GM12878 (cell line): ENCODE data around the gene JAML. TPM values are rescaled to one million over a fixed set of nuclear protein-coding genes. Genes with fewer than 3 reads are reported as not detected.

Source experiments
- ATAC-seq: fragments of 200-7000 bp; cut with Tn5 transposase; 3 replicates; pipeline ENCODE4 v1.9.1; 2020; ENCODE audit warnings: mild to moderate bottlenecking, moderate library complexity
- BruUV-seq: library from RNA; stranded (reverse); fragments of 400-500 nt; replicated peaks from 2 replicates; lab custom pipeline; 2021; lab: Mats Ljungman, UMichigan
- CTCF ChIA-PET: fragments of 300-600 bp; sonication (Branson Sonifier 250); formaldehyde crosslinking; extraction: SDS; loops from one replicate; lab custom pipeline; 2021; ENCODE audit warnings: inconsistent platforms; lab: Yijun Ruan, JAX
- POLR2A ChIA-PET: fragments of 350-600 bp; formaldehyde crosslinking; extraction: SDS; loops from one replicate; lab custom pipeline; 2021; ENCODE audit warnings: inconsistent platforms; lab: Charles Lee
- RAD21 ChIA-PET: fragments of 300-600 bp; sonication (Branson Sonifier 250); formaldehyde crosslinking; loops from one replicate; lab custom pipeline; 2023; ENCODE audit warnings: antibody characterized with exemption; ENCODE audit not compliant: unreplicated experiment; lab: Charles Lee
- SMC1A ChIA-PET: fragments of 300-600 bp; sonication (Branson Sonifier 250); formaldehyde crosslinking; loops from one replicate; lab custom pipeline; 2023; ENCODE audit not compliant: unreplicated experiment, uncharacterized antibody; lab: Charles Lee
- DNase-seq: peaks from one replicate; pipeline ENCODE4 v3.0.0-alpha.2; 2011; ENCODE audit warnings: low read depth, low spot score
- FAIRE-seq: peaks from 3 replicates; lab custom pipeline; 2011; peaks lifted over from hg19 to GRCh38; lab: Jason Lieb, UNC
- H2AFZ ChIP-seq: 2 replicates; pipeline ENCODE4 v1.6.0; 2011; ENCODE audit warnings: low read depth, low read length, control low read depth; ENCODE audit not compliant: control insufficient read depth
- H3K27ac ChIP-seq: 2 replicates; pipeline ENCODE4 v1.5.1; 2011; ENCODE audit warnings: control low read depth; ENCODE audit not compliant: control insufficient read depth, insufficient read depth
- H3K27me3 ChIP-seq, 2 experiments: replicated peaks in 1 of 2; 2 replicates each; pipeline versions ENCODE4 v1.6.0 to v1.6.1; 2011; ENCODE audit warnings: low read length in 1 of 2; ENCODE audit not compliant: control insufficient read depth in 2 of 2, insufficient read depth in 2 of 2
- H3K36me3 ChIP-seq, 2 experiments: 2 replicates each; pipeline ENCODE4 v1.5.1; 2011; ENCODE audit warnings: low read length in 1 of 2; ENCODE audit not compliant: control insufficient read depth in 2 of 2, insufficient read depth in 2 of 2
- H3K4me1 ChIP-seq: 2 replicates; pipeline ENCODE4 v1.6.1; 2011; ENCODE audit warnings: mild to moderate bottlenecking, low read length, moderate library complexity, mixed read lengths; ENCODE audit not compliant: control insufficient read depth, insufficient read depth
- H3K4me2 ChIP-seq: 2 replicates; pipeline ENCODE4 v1.6.0; 2011; ENCODE audit warnings: control low read depth; ENCODE audit not compliant: control insufficient read depth, insufficient read depth
- H3K4me3 ChIP-seq: fragments of 200-600 bp; sonication (generic); 2 replicates; pipeline ENCODE4 v1.5.1; 2016
- H3K79me2 ChIP-seq: 2 replicates; pipeline ENCODE4 v1.6.0; 2011; ENCODE audit warnings: low read length; ENCODE audit not compliant: control insufficient read depth, insufficient read depth
- H3K9ac ChIP-seq: 2 replicates; pipeline ENCODE4 v1.8.0; 2011; ENCODE audit warnings: low read length, control low read depth, mixed read lengths; ENCODE audit not compliant: control insufficient read depth, insufficient read depth
- H3K9me3 ChIP-seq: replicated peaks from 3 replicates; pipeline ENCODE4 v1.5.1; 2011; ENCODE audit warnings: mild to moderate bottlenecking, low read length; ENCODE audit not compliant: control insufficient read depth, insufficient read depth
- H4K20me1 ChIP-seq: 2 replicates; pipeline ENCODE4 v1.6.0; 2011; ENCODE audit not compliant: control insufficient read depth, insufficient read depth
- ASH2L ChIP-seq: fragments of 300-600, 200-600 bp; sonication (generic); IDR thresholded peaks from 2 replicates; pipeline ENCODE4 v1.6.1; 2017; ENCODE audit warnings: low read depth, mild to moderate bottlenecking, borderline replicate concordance
- MTA2 ChIP-seq: fragments of 450-650 bp; IDR thresholded peaks from 2 replicates; pipeline ENCODE4 v1.6.1; 2016; ENCODE audit warnings: low read depth, mild to moderate bottlenecking, moderate library complexity
- SRF ChIP-seq, 2 experiments: IDR thresholded peaks; 2 replicates each; pipeline ENCODE4 v1.6.1; 2011; ENCODE audit warnings: low read depth in 2 of 2, low read length in 2 of 2, mild to moderate bottlenecking in 1 of 2, moderate library complexity in 1 of 2
- WGBS: methylation state at CpG from one replicate; pipeline ENCODE4 v1.1.6; 2016; ENCODE audit warnings: low lambda C conversion rate; ENCODE audit not compliant: insufficient replicate concordance, insufficient coverage; ENCODE audit errors: missing lambda C conversion rate; 5-methylcytosine and 5-hydroxymethylcytosine counted together
- in situ Hi-C: fragments of 300-500 bp; cut with MboI; formaldehyde crosslinking; loops from 9 replicates; pipeline ENCODE4 v1.14.3; 2018; ENCODE audit warnings: mixed read lengths
- intact Hi-C: fragments of 100-400 bp; cut with micrococcal nuclease; formaldehyde crosslinking; loops from one replicate; pipeline ENCODE4 v1.14.2; 2022; ENCODE audit not compliant: unreplicated experiment
- polyA plus RNA-seq, 11 experiments: library from polyadenylated mRNA; depleted of rRNA in 4 of 11; unstranded in 6 of 11; stranded (reverse) in 5 of 11; fragments of >200 nt; fragmentation: Nextera tagmentation in 4 of 11; fragmentation: Illumina TruSeq in 1 of 11; extraction: Ambion mirVana in 4 of 11; extraction: Trizol in 1 of 11; gene quantifications; 1 replicate in 1 of 11; 2 replicates in 10 of 11; pipeline versions ENCODE4 v1.2.1 to v1.2.3, GENCODE V29; 2011 to 2016; ENCODE audit warnings: inconsistent platforms in 2 of 11, missing spikeins in 2 of 11, low read depth in 1 of 11
- total RNA-seq, 4 experiments: library from RNA; depleted of rRNA in 3 of 4; stranded (reverse); fragments of >200 nt in 3 of 4; fragmentation: Illumina TruSeq in 1 of 4; extraction: Trizol in 1 of 4; gene quantifications; 2 replicates each; pipeline versions ENCODE4 v1.2.1 to v1.2.3, GENCODE V29; 2013 to 2021
- TF ChIP-seq, protein P1 (sequence below): fragments of 450-650 bp; IDR thresholded peaks from 2 replicates; pipeline ENCODE4 v1.6.1; 2017; ENCODE audit warnings: antibody characterized with exemption, mild to moderate bottlenecking, moderate library complexity
- TF ChIP-seq, protein P2 (sequence below): fragments of 450-650 bp; IDR thresholded peaks from 2 replicates; pipeline ENCODE4 v1.6.1; 2017; ENCODE audit warnings: mild to moderate bottlenecking
- TF ChIP-seq, protein P3 (sequence below): fragments of 150-350 bp; IDR thresholded peaks from 2 replicates; pipeline ENCODE4 v1.6.1; 2016; ENCODE audit warnings: low read depth, low read length

JAML gene
- total and polyA plus RNA-seq, 10 of the 15 experiments (the other 5 are each of a cell fraction or from before 2014, with no cell fraction given) = 0.60 to 8.1 (median 3.5) TPM

DNA sequence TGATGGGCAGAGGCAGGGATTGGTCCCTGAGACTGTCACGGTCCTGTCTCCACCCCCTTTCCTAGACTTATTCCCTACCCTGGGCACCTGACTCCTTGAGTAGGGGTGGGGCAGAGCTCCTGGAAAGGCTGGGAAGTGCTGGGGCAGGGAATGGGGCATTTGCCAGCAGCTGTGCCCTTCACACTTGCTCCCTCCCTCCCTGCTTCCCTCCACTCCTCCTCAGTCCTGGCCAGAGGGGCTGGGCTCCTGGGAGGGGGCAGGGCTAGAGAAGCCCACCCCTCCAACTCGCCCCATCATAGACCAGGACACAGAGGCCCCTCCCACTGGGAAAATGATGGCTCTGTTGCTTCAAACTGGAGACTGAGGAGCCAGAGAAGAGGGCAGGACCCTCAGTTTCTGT is 59.9 kb downstream of the JAML start:
- H3K4me2 ChIP-seq = no peak overlapping the region
- in situ Hi-C loops (no loop called here), intact Hi-C loops (no loop called here)
- no peak for ATAC-seq
- no peak for DNase-seq
- RAD21 ChIA-PET = no interaction called here
- no peak overlapping the region for H3K27ac ChIP-seq
- no TSS peak for BruUV-seq
- H3K9me3 ChIP-seq = no peaks in the 10 kb centered on the region
- CTCF ChIA-PET = no interaction called here
- H3K27me3 ChIP-seq = peaks cover 1 to 3% of the 10 kb centered on the region in 2 experiments; a peak in 3 of 4 replicates
- no peaks in the 10 kb centered on the region for H3K36me3 ChIP-seq
- no peak overlapping the region for H3K9ac ChIP-seq
- no peaks in the 10 kb centered on the region for H3K79me2 ChIP-seq
- H4K20me1 ChIP-seq = no peaks in the 10 kb centered on the region
- no peak overlapping the region for H2AFZ ChIP-seq
- POLR2A ChIA-PET = no interaction called here
- TF ChIP-seq ASH2L = no peak
- no peak for TF ChIP-seq SRF (IDR thresholded peaks at IDR 0.05; ENCODE audit: low read depth in 2 of 2, low read length in 2 of 2)
- TF ChIP-seq MTA2 = no peak
- TF ChIP-seq, protein P1, sequence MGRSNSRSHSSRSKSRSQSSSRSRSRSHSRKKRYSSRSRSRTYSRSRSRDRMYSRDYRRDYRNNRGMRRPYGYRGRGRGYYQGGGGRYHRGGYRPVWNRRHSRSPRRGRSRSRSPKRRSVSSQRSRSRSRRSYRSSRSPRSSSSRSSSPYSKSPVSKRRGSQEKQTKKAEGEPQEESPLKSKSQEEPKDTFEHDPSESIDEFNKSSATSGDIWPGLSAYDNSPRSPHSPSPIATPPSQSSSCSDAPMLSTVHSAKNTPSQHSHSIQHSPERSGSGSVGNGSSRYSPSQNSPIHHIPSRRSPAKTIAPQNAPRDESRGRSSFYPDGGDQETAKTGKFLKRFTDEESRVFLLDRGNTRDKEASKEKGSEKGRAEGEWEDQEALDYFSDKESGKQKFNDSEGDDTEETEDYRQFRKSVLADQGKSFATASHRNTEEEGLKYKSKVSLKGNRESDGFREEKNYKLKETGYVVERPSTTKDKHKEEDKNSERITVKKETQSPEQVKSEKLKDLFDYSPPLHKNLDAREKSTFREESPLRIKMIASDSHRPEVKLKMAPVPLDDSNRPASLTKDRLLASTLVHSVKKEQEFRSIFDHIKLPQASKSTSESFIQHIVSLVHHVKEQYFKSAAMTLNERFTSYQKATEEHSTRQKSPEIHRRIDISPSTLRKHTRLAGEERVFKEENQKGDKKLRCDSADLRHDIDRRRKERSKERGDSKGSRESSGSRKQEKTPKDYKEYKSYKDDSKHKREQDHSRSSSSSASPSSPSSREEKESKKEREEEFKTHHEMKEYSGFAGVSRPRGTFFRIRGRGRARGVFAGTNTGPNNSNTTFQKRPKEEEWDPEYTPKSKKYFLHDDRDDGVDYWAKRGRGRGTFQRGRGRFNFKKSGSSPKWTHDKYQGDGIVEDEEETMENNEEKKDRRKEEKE = no peak
- TF ChIP-seq, protein P2, sequence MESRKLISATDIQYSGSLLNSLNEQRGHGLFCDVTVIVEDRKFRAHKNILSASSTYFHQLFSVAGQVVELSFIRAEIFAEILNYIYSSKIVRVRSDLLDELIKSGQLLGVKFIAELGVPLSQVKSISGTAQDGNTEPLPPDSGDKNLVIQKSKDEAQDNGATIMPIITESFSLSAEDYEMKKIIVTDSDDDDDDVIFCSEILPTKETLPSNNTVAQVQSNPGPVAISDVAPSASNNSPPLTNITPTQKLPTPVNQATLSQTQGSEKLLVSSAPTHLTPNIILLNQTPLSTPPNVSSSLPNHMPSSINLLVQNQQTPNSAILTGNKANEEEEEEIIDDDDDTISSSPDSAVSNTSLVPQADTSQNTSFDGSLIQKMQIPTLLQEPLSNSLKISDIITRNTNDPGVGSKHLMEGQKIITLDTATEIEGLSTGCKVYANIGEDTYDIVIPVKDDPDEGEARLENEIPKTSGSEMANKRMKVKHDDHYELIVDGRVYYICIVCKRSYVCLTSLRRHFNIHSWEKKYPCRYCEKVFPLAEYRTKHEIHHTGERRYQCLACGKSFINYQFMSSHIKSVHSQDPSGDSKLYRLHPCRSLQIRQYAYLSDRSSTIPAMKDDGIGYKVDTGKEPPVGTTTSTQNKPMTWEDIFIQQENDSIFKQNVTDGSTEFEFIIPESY = no peak
- TF ChIP-seq, protein P3, sequence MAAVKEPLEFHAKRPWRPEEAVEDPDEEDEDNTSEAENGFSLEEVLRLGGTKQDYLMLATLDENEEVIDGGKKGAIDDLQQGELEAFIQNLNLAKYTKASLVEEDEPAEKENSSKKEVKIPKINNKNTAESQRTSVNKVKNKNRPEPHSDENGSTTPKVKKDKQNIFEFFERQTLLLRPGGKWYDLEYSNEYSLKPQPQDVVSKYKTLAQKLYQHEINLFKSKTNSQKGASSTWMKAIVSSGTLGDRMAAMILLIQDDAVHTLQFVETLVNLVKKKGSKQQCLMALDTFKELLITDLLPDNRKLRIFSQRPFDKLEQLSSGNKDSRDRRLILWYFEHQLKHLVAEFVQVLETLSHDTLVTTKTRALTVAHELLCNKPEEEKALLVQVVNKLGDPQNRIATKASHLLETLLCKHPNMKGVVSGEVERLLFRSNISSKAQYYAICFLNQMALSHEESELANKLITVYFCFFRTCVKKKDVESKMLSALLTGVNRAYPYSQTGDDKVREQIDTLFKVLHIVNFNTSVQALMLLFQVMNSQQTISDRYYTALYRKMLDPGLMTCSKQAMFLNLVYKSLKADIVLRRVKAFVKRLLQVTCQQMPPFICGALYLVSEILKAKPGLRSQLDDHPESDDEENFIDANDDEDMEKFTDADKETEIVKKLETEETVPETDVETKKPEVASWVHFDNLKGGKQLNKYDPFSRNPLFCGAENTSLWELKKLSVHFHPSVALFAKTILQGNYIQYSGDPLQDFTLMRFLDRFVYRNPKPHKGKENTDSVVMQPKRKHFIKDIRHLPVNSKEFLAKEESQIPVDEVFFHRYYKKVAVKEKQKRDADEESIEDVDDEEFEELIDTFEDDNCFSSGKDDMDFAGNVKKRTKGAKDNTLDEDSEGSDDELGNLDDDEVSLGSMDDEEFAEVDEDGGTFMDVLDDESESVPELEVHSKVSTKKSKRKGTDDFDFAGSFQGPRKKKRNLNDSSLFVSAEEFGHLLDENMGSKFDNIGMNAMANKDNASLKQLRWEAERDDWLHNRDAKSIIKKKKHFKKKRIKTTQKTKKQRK = no peak
- H3K4me1 ChIP-seq = no peaks in the 10 kb centered on the region
- 0% methylated on average over 2 of the region's 2 CpGs for WGBS
- SMC1A ChIA-PET = no interaction called here
- no peak overlapping the region for H3K4me3 ChIP-seq
- FAIRE-seq = no peak
